Endothelial cell of umbilical vein (primary cell): ENCODE results near the gene PCGF1. TPM values are rescaled to one million over a fixed set of nuclear protein-coding genes. Genes with fewer than 3 reads are reported as not detected.

ENCODE experiments used
- BruUV-seq: library from RNA; stranded (reverse); fragments of 400-500 nt; replicated peaks from 2 replicates; lab custom pipeline; 2021; lab: Mats Ljungman, UMichigan
- CTCF ChIA-PET: fragments of 300-600, 350-600 bp; sonication (Branson Sonifier 250); formaldehyde crosslinking; loops from one replicate; lab custom pipeline; 2021; ENCODE audit warnings: antibody characterized with exemption, inconsistent platforms; lab: Charles Lee
- POLR2A ChIA-PET: fragments of 300-600, 350-600 bp; sonication (Branson Sonifier 250); formaldehyde crosslinking; loops from one replicate; lab custom pipeline; 2021; ENCODE audit warnings: antibody characterized with exemption, inconsistent platforms; lab: Charles Lee
- DNase-seq: peaks from one replicate; pipeline ENCODE4 v3.0.0-alpha.2; 2011; ENCODE audit warnings: low read depth, low spot score
- FAIRE-seq: peaks from 2 replicates; lab custom pipeline; 2011; peaks lifted over from hg19 to GRCh38; lab: Jason Lieb, UNC
- H2AFZ ChIP-seq: 2 replicates; pipeline ENCODE4 v1.6.0; 2012; ENCODE audit warnings: low read depth, low read length, control low read depth, inconsistent platforms
- H3K27ac ChIP-seq: 2 replicates; pipeline ENCODE4 v1.5.1; 2011; ENCODE audit warnings: low read depth, mild to moderate bottlenecking, control low read depth, low read length, moderate library complexity; ENCODE audit not compliant: insufficient read depth
- H3K27me3 ChIP-seq, 2 experiments: 2 replicates each; pipeline versions ENCODE4 v1.6.0 to v1.6.1; 2011; ENCODE audit warnings: low read length in 2 of 2, mixed read lengths in 1 of 2; ENCODE audit not compliant: control insufficient read depth in 2 of 2, insufficient read depth in 2 of 2
- H3K36me3 ChIP-seq, 2 experiments: 2 replicates in 1 of 2; 3 replicates in 1 of 2; pipeline ENCODE4 v1.5.1; 2011; ENCODE audit warnings: low read length in 2 of 2, mild to moderate bottlenecking in 1 of 2, moderate library complexity in 1 of 2; ENCODE audit not compliant: control insufficient read depth in 2 of 2, insufficient read depth in 2 of 2; ENCODE audit errors: extremely low read depth in 1 of 2
- H3K4me1 ChIP-seq: 3 replicates; pipeline ENCODE4 v1.5.1; 2011; ENCODE audit warnings: mild to moderate bottlenecking, low read length; ENCODE audit not compliant: control insufficient read depth, insufficient read depth; ENCODE audit errors: extremely low read depth
- H3K4me2 ChIP-seq: 2 replicates; pipeline ENCODE4 v1.6.1; 2011; ENCODE audit warnings: low read length, control low read depth, mixed read lengths; ENCODE audit not compliant: insufficient read depth
- H3K4me3 ChIP-seq, 3 experiments: fragments of 200-600 bp in 1 of 3; sonication (generic), shearing (Covaris generic) in 1 of 3; replicated peaks in 1 of 3; 2 replicates each; pipeline ENCODE4 v1.5.1; 2011 to 2016; ENCODE audit warnings: control low read depth in 3 of 3, low read length in 3 of 3, mild to moderate bottlenecking in 2 of 3, inconsistent platforms in 1 of 3, low read depth in 1 of 3, moderate library complexity in 1 of 3; ENCODE audit not compliant: insufficient read depth in 1 of 3
- H3K79me2 ChIP-seq: 2 replicates; pipeline ENCODE4 v1.6.0; 2012; ENCODE audit warnings: low read length, inconsistent platforms; ENCODE audit not compliant: control insufficient read depth, insufficient read depth
- H3K9ac ChIP-seq: replicated peaks from 2 replicates; pipeline ENCODE3; 2011; ENCODE audit warnings: low read length, control low read depth; ENCODE audit not compliant: insufficient read depth; ENCODE audit errors: extremely low read depth
- H3K9me1 ChIP-seq: replicated peaks from 3 replicates; pipeline ENCODE4 v1.6.0; 2011; ENCODE audit warnings: mild to moderate bottlenecking, low read length; ENCODE audit not compliant: control insufficient read depth, insufficient read depth; ENCODE audit errors: extremely low read depth
- H3K9me3 ChIP-seq: replicated peaks from 2 replicates; pipeline ENCODE4 v1.5.1; 2012; ENCODE audit warnings: low read length, inconsistent platforms; ENCODE audit not compliant: control insufficient read depth, insufficient read depth
- H4K20me1 ChIP-seq: replicated peaks from 2 replicates; pipeline ENCODE3; 2011; ENCODE audit warnings: mild to moderate bottlenecking, low read length; ENCODE audit not compliant: control insufficient read depth, insufficient read depth; ENCODE audit errors: extremely low read depth
- CTCF ChIP-seq, 2 donors: IDR thresholded peaks; 1 replicate in 1 of 2; 2 replicates in 1 of 2; pipeline ENCODE4 v1.5.1; 2011; ENCODE audit warnings: low read length in 2 of 2, mild to moderate bottlenecking in 2 of 2, moderate library complexity in 2 of 2, control low read depth in 1 of 2, inconsistent platforms in 1 of 2, low read depth in 1 of 2; ENCODE audit not compliant: insufficient read depth in 1 of 2; ENCODE audit errors: extremely low read depth in 1 of 2
- EZH2 ChIP-seq: IDR thresholded peaks from 2 replicates; pipeline ENCODE4 v1.6.1; 2012; ENCODE audit warnings: borderline replicate concordance, low read depth, mild to moderate bottlenecking, moderate library complexity, low read length, inconsistent platforms; ENCODE audit not compliant: severe bottlenecking
- FOS ChIP-seq: IDR thresholded peaks from 2 replicates; pipeline ENCODE4 v1.6.1; 2011; ENCODE audit warnings: mild to moderate bottlenecking, low read length, moderate library complexity, borderline replicate concordance; ENCODE audit not compliant: insufficient read depth
- GATA2 ChIP-seq: IDR thresholded peaks from 2 replicates; pipeline ENCODE4 v1.7.0; 2011; ENCODE audit warnings: low read depth, mild to moderate bottlenecking, moderate library complexity, mixed read lengths, low read length; ENCODE audit not compliant: insufficient read length, insufficient read depth
- JUN ChIP-seq: IDR thresholded peaks from 2 replicates; pipeline ENCODE4 v1.6.1; 2011; ENCODE audit warnings: borderline replicate concordance, low read depth; ENCODE audit not compliant: insufficient read length, insufficient read depth
- MAX ChIP-seq: IDR thresholded peaks from 2 replicates; pipeline ENCODE4 v1.6.1; 2011; ENCODE audit not compliant: insufficient read depth, insufficient read length
- MYC ChIP-seq: IDR thresholded peaks from one replicate; pipeline ENCODE4 v1.6.1; 2011; ENCODE audit warnings: mild to moderate bottlenecking, low read depth, low read length
- POLR2A ChIP-seq: IDR thresholded peaks from 2 replicates; pipeline ENCODE4 v1.6.1; 2012; ENCODE audit warnings: low read depth, mild to moderate bottlenecking, control low read depth, low read length
- POLR2AphosphoS5 ChIP-seq: IDR thresholded peaks from 2 replicates; pipeline ENCODE4 v1.6.1; 2012; ENCODE audit warnings: low read depth, mild to moderate bottlenecking, control low read depth, low read length, moderate library complexity; ENCODE audit not compliant: insufficient read depth
- dilution Hi-C: fragments of 300-500 bp; cut with MboI; formaldehyde crosslinking; loops from one replicate; pipeline ENCODE4 v1.15.0; 2019; ENCODE audit warnings: low sequenced_read_pairs; ENCODE audit not compliant: extremely low pct_ligation_motif_present
- intact Hi-C: fragments of 100-400 bp; cut with micrococcal nuclease; formaldehyde crosslinking; loops from one replicate; pipeline ENCODE4 v1.10.0; 2022
- polyA plus RNA-seq, 4 experiments: library from polyadenylated mRNA; depleted of rRNA in 3 of 4; stranded (reverse) in 3 of 4; unstranded in 1 of 4; fragments of >200 nt; gene quantifications; 2 replicates each; pipeline versions ENCODE4 v1.2.1 to v1.2.3, GENCODE V29; 2011 to 2012; ENCODE audit warnings: missing spikeins in 1 of 4
- total RNA-seq: library from RNA; stranded (reverse); gene quantifications from 2 replicates; pipeline ENCODE4 v1.2.3, GENCODE V29; 2021

The PCGF1 gene
- total and polyA plus RNA-seq, 2 donors (not counting 3 experiments of a cell fraction or from before 2014, with no cell fraction given) = 17.4 to 19.2 TPM

GRCh38 chr2:74537140-74537539 is 29.6 kb upstream of the PCGF1 start:
- intact Hi-C loops (no loop called here), dilution Hi-C loops (no loop called here)
- FAIRE-seq (no peak), DNase-seq (no peak)
- no peaks in the 10 kb centered on the region for H3K9me1 ChIP-seq
- no peaks in the 10 kb centered on the region for H4K20me1 ChIP-seq
- H3K36me3 ChIP-seq = peaks cover 0 to 10% of the 10 kb centered on the region in 2 experiments
- ChIA-PET CTCF (interaction anchor here (1.8 kb wide), 1 partner anchor 51 kb away, joined by 5 read pairs; no protein-coding TSS in a partner anchor), POLR2A (no interaction called here)
- no peak overlapping the region for H3K27ac ChIP-seq
- H3K4me2 ChIP-seq = no peak overlapping the region
- no peaks in the 10 kb centered on the region for H3K79me2 ChIP-seq
- no TSS peak for BruUV-seq
- no peaks in the 10 kb centered on the region for H3K9me3 ChIP-seq
- H3K9ac ChIP-seq = no peak overlapping the region
- no peak overlapping the region for H2AFZ ChIP-seq
- TF ChIP-seq MYC (no peak), GATA2 (no peak), MAX (no peak), EZH2 (no peak), JUN (no peak), POLR2A (no peak)
- H3K27me3 ChIP-seq = peaks cover 13% of the 10 kb centered on the region in 2 experiments
- no peaks in the 10 kb centered on the region for H3K4me1 ChIP-seq
- H3K4me3 ChIP-seq = no peak overlapping the region

GRCh38 chr2:74536166-74536950 is 28.9 kb upstream of the PCGF1 start:
- H4K20me1 ChIP-seq = no peaks in the 10 kb centered on the region
- no peaks in the 10 kb centered on the region for H3K9me1 ChIP-seq
- TF ChIP-seq GATA2 (no peak), MYC (no peak), FOS (no peak), EZH2 (no peak), JUN (no peak), POLR2AphosphoS5 (no peak), MAX (no peak), CTCF (IDR thresholded peaks at IDR 0.05; ENCODE audit: extremely low read depth in 1 of 2, insufficient read depth in 1 of 2, low read depth in 1 of 2, low read length in 2 of 2) (no peak), POLR2A (no peak)
- H3K4me2 ChIP-seq = no peak overlapping the region
- H3K27ac ChIP-seq = no peak overlapping the region
- H3K27me3 ChIP-seq = peaks cover 13% of the 10 kb centered on the region in 2 experiments
- no TSS peak for BruUV-seq
- H3K9ac ChIP-seq = no peak overlapping the region
- no peak overlapping the region for H2AFZ ChIP-seq
- CTCF ChIA-PET = interaction anchor here (1.8 kb wide), 1 partner anchor 52 kb away, joined by 5 read pairs; no protein-coding TSS in a partner anchor
- FAIRE-seq (no peak), DNase-seq (no peak)
- peaks cover 0 to 10% of the 10 kb centered on the region in 2 experiments for H3K36me3 ChIP-seq
- POLR2A ChIA-PET = no interaction called here
- H3K4me1 ChIP-seq = peaks cover under 1% of the 10 kb centered on the region
- H3K4me3 ChIP-seq = no peak overlapping the region
- intact Hi-C loops = no loop called here
- dilution Hi-C loops = no loop called here
- H3K79me2 ChIP-seq = no peaks in the 10 kb centered on the region
- H3K9me3 ChIP-seq = no peaks in the 10 kb centered on the region
